ES-I3 (cell line): ENCODE data around the gene OSBPL10.

Experiments
- H3K36me3 ChIP-seq: 2 replicates; pipeline ENCODE4 v1.6.1; 2013; ENCODE audit warnings: mild to moderate bottlenecking, low read length, control low read depth, moderate library complexity; ENCODE audit not compliant: insufficient read depth
- H3K4me1 ChIP-seq: 2 replicates; pipeline ENCODE4 v1.6.1; 2013; ENCODE audit warnings: mild to moderate bottlenecking, control low read depth, low read length; ENCODE audit not compliant: insufficient read depth
- H3K9ac ChIP-seq: 2 replicates; pipeline ENCODE4 v1.6.1; 2013; ENCODE audit warnings: low read depth, mild to moderate bottlenecking, low read length, moderate library complexity
- H3K9me3 ChIP-seq: 2 replicates; pipeline ENCODE4 v1.6.1; 2013; ENCODE audit warnings: mild to moderate bottlenecking, low read length, moderate library complexity; ENCODE audit not compliant: control insufficient read depth, insufficient read depth

OSBPL10 gene

GRCh38 chr3:31892500-31892899 is 88.6 kb downstream of the OSBPL10 start:
- peaks cover 56% of the 10 kb centered on the region for H3K4me1 ChIP-seq
- H3K36me3 ChIP-seq, result no peaks in the 10 kb centered on the region
- H3K9me3 ChIP-seq, result peaks cover 3% of the 10 kb centered on the region; the same call in 1 of the 2 replicates
- no peak overlapping the region for H3K9ac ChIP-seq

- no peak overlapping the region for H3K9ac ChIP-seq
- H3K36me3 ChIP-seq, result no peaks in the 10 kb centered on the region
- peaks cover 3% of the 10 kb centered on the region; the same call in 1 of the 2 replicates for H3K9me3 ChIP-seq
- peaks cover 52% of the 10 kb centered on the region for H3K4me1 ChIP-seq
Observed at GRCh38 chr3:31891876-31892455, 89.1 kb downstream of the OSBPL10 start.

DNA sequence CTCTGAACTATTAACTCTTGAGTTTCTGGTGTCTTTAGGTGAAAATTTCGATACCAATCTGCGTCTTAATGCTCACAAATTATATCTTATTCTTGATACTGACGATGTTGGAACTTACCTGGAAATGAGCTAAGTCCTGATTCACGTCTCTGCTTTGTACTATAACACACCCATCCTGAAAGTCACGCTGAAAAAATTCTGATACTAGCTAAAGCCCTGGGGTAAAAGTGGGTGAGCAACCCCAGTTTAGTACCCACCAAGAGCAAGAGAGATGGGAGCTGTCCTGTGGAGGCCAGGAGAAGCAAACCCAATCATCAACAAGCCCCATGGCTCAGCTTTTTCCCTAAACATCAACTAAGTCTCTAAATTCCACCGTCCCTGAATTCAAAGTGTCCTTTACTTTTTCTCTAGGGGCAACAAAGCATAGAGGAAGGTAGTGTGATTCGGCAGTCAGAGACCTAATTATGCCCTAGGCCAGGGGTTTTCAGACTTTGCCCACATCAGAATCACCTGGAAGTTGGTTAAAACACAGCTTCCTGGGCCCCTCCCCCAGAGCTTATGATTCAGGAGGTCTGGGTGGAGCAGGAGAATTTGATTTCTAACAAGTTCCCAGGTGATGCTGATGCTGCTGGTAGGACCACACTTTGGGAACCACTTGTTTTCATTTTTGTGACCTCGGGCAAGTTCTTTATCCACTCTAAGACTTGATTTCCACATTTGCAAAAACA is 90.2 kb downstream of the OSBPL10 start:
- Histone ChIP-seq H3K36me3 (no peaks in the 10 kb centered on the region), H3K4me1 (peaks cover 50% of the 10 kb centered on the region), H3K9me3 (peaks cover 3% of the 10 kb centered on the region; the same call in 1 of the 2 replicates), H3K9ac (no peak overlapping the region)

GRCh38 chr3:31890007-31890406 is 91.1 kb downstream of the OSBPL10 start:
- Histone ChIP-seq H3K9me3 (peaks cover 3% of the 10 kb centered on the region; the same call in 1 of the 2 replicates), H3K4me1 (peaks cover 50% of the 10 kb centered on the region), H3K36me3 (no peaks in the 10 kb centered on the region), H3K9ac (no peak overlapping the region)

DNA sequence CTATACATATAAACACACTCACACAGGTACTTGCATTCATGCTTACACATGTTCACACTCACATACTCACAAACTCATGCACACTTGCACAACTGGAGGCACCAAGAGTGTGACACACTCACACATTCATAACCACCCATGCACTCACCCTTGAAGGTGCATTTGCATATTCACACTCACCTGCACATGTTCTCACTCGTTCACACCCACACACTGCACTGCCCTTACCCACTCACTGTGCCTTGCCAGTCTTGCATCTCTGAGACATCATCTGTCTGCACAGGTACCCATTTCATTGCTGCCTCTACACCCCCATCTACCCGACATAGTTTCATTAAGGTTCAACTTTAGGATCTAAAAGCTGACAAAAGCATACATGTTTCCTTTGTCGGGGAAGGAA is 95.8 kb downstream of the OSBPL10 start:
- Histone ChIP-seq H3K9ac (no peak overlapping the region), H3K4me1 (peaks cover 17% of the 10 kb centered on the region; the same call in 1 of the 2 replicates), H3K9me3 (peaks cover 3% of the 10 kb centered on the region; the same call in 1 of the 2 replicates), H3K36me3 (no peaks in the 10 kb centered on the region)

DNA sequence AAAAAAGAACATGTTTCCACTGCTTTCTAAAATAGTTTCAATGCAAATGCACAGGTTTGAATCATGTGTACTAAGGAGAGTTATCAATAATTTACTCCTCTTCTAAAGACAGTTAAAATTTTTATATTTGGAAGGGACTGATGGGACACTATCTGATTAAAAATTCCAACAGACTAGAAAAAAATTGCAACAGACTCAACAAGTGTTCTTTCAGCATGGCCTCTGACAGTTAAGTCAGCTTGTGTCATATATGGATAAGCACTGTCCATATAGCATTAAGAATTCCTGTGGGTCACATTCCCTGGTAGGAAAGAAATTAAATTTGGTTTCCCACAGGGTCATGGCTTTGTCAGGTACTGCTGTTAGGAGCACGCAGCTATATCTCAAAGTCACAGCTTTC is 96.8 kb downstream of the OSBPL10 start:
- H3K9ac ChIP-seq, result no peak overlapping the region
- no peaks in the 10 kb centered on the region for H3K36me3 ChIP-seq
- H3K9me3 ChIP-seq, result peaks cover 3% of the 10 kb centered on the region; the same call in 1 of the 2 replicates
- H3K4me1 ChIP-seq, result peaks cover 13% of the 10 kb centered on the region; the same call in 1 of the 2 replicates

DNA sequence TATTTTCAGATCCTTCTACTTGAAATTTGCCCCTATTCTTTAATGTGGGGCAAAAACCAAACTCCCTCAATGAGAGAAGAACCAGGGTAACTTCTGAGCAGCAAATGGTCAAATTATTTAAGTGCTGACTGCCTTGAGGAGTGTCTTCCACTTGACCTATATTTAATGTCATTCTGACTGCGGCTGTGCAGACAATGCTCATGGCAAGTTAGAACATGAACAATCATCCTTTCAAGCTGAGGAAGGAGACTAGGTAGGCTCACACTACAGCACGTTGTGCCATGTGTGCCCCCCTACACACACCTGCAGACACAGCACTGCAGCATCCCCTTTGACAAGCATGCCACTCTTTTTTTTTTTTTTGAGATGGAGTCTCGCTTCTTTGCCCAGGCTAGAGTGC is 98.2 kb downstream of the OSBPL10 start:
- H3K36me3 ChIP-seq, result no peaks in the 10 kb centered on the region
- H3K4me1 ChIP-seq, result peaks cover 13% of the 10 kb centered on the region; the same call in 1 of the 2 replicates
- peaks cover 3% of the 10 kb centered on the region; the same call in 1 of the 2 replicates for H3K9me3 ChIP-seq
- no peak overlapping the region for H3K9ac ChIP-seq

- no peaks in the 10 kb centered on the region for H3K9me3 ChIP-seq
- H3K4me1 ChIP-seq, result peaks cover 13% of the 10 kb centered on the region; the same call in 1 of the 2 replicates
- H3K36me3 ChIP-seq, result no peaks in the 10 kb centered on the region
- H3K9ac ChIP-seq, result no peak overlapping the region
Observed at GRCh38 chr3:31882431-31882830, 98.6 kb downstream of the OSBPL10 start.

GRCh38 chr3:31880482-31881078 is 100.5 kb downstream of the OSBPL10 start:
- H3K36me3 ChIP-seq, result no peaks in the 10 kb centered on the region
- H3K9me3 ChIP-seq, result no peaks in the 10 kb centered on the region
- H3K9ac ChIP-seq, result no peak overlapping the region
- peaks cover 23% of the 10 kb centered on the region for H3K4me1 ChIP-seq

- Histone ChIP-seq H3K36me3 (no peaks in the 10 kb centered on the region), H3K9ac (no peak overlapping the region), H3K4me1 (peaks cover 23% of the 10 kb centered on the region), H3K9me3 (no peaks in the 10 kb centered on the region)
Observed at GRCh38 chr3:31880020-31880419, 101.0 kb downstream of the OSBPL10 start.

DNA sequence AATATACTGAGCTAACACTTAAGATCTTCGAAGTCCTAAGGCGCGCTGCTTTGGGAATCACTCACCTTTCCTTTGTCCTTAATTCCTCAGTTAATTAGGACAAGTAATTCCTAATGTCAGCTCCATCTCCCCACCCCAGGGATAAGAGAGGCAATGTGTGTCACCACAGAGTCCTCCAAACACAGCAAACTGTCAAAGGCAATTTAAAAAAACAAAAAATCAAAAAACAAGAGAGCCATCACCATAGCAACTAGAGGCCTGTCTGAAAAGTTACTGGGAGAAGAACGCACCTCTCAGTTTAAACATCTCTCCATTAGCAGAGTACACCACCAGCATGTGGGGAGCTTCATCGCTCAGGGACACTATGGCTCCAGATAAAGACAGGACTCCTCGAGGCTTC is 101.7 kb downstream of the OSBPL10 start:
- peaks cover 23% of the 10 kb centered on the region for H3K4me1 ChIP-seq
- H3K9me3 ChIP-seq, result no peaks in the 10 kb centered on the region
- no peak overlapping the region for H3K9ac ChIP-seq
- no peaks in the 10 kb centered on the region for H3K36me3 ChIP-seq

DNA sequence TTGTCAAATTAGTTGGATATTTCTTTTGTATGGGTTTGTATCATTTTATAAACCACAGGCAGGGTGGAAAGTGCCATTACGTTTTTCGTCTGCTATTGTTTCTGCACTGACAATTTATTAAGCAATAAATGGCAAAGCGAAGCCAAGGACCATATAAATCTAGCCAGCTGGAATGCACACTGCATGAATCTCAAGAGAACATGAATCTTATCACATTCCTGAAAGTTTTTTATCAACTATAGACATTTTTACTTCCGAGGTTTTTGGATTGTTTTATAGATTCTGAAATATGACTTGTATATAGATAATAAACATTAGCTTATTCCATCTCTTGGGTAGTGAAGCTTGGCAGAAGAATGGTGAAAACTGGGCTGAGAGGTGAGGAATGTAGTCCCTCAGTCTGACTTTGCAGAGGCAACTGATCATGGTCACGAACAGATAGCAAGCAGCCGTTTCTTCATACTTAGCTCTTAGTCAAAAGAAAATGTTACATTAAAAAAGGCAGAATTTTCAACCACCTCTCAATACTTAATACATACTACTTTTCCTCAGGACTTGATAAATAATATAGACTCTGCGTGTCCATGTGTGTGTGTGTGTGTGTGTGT is 102.7 kb downstream of the OSBPL10 start:
- peaks cover 23% of the 10 kb centered on the region for H3K4me1 ChIP-seq

GRCh38 chr3:31876331-31876730 is 104.7 kb downstream of the OSBPL10 start:
- no peaks in the 10 kb centered on the region for H3K9me3 ChIP-seq
- no peaks in the 10 kb centered on the region for H3K36me3 ChIP-seq
- peaks cover 10% of the 10 kb centered on the region for H3K4me1 ChIP-seq
- no peak overlapping the region for H3K9ac ChIP-seq

More for the DNA sequence above, 102.7 kb downstream of the OSBPL10 start:
- no peaks in the 10 kb centered on the region for H3K9me3 ChIP-seq
- no peak overlapping the region for H3K9ac ChIP-seq
- no peaks in the 10 kb centered on the region for H3K36me3 ChIP-seq

DNA sequence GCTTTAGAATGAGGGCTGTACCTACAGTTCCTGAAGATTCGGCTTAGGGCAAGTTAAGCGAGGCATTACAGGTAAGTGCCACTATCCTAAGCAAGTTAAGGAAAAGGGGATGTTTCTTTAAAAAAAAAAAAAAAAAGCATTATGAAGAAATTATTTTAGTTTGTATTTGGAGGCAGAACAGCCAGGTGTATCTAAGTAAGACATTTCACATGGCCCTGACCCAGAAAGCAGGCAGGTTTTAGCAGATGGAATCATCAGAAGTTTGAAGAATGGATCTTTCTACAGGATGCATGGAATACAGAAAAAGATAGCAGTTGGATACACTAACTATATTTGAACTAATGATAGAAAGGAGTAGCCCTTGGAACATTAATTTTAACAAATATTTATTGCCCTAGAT is 105.6 kb downstream of the OSBPL10 start:
- H3K9ac ChIP-seq, result no peak overlapping the region
- no peaks in the 10 kb centered on the region for H3K36me3 ChIP-seq
- H3K9me3 ChIP-seq, result no peaks in the 10 kb centered on the region
- H3K4me1 ChIP-seq, result peaks cover 10% of the 10 kb centered on the region
